GM19238 (cell line): Measurements from ENCODE around the gene MAP2K2.

Experiments
- DNase-seq: peaks from one replicate; pipeline ENCODE4 v3.0.0; 2011; ENCODE audit warnings: low spot score; ENCODE audit not compliant: insufficient read length

MAP2K2 gene

DNA sequence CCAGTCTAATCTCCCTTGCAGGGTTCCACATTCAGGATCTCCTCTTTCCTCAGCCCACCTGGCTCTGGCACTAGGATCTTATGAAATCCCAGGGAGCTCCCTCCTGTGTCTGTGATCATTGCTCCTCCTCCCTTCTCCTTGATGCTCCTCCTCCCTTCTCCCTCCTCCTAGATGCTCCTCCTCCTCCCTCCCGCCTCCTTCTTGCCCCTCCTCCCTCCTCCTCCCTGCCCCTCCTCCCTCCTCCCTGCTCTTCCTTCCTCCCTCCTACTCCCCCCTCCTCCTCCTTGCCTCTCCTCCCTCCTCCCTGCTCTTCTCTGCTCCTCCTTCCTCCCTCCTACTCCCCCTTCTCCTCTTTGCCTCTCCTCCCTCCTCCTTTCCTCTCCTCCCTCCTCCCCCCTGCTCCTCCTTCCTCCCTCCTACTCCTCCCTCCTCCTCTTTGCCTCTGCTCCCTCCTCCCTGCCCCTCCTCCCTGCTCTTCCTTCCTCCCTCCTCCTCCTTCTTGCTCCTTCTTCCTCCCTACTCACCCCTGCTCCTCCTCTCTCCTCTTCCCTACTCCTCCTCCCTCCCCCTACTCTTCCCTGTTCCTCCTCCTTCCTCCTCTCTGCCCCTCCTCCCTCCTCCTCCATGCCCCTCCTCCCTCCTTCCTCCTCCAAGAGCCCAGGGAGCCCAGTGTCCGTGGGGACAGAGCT, 42.3 kb downstream of the MAP2K2 start:
- no peak for DNase-seq

GRCh38 chr19:4080473-4080872, 43.4 kb downstream of the MAP2K2 start:
- DNase-seq = no peak

DNA sequence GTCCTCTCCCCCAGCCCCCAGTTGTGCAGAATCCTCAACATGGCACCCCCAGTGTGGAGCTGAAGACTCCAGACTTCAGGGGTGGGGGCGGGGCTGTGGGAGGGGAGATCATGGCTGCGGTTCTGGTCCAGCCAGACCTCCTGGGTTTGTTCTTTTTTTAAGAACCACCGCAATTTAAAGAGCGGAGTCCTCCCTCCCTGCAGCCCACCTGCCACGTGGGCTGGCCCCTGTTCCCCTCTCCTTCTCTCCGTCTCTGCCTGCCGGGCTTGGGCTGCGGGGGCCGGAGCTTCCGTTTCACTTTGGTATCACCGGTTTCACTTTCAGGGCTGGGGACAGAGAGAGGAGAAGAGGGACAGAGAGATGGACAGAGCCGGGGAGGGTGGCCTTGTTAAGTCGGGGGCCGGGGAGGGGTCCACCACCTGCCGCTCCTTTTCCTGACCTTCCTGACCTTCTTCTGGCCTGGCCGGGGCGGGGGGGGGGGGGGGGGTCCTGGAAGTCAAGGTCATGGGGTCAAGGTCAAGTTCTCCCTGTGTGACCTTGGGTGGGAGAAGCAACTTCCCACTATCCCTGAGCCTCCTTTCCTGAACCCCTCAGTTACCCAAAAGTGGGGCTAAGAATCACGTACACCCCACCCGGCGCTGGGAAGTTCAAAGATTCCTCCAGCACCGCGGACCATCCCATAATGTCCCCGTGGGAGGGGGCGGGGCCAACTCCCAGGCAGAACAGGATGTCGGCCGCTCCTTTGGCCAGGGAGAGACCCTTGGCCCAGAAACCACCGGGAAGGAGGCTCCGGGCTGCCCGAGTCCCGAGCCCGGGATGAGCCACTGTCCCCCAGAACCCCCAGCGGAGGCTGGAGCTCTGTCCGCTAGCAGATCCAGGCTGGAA, 45.9 kb downstream of the MAP2K2 start:
- DNase-seq = peak; percentile 75

GRCh38 chr19:4077007-4077374, 46.9 kb downstream of the MAP2K2 start:
- DNase-seq = no peak

DNA sequence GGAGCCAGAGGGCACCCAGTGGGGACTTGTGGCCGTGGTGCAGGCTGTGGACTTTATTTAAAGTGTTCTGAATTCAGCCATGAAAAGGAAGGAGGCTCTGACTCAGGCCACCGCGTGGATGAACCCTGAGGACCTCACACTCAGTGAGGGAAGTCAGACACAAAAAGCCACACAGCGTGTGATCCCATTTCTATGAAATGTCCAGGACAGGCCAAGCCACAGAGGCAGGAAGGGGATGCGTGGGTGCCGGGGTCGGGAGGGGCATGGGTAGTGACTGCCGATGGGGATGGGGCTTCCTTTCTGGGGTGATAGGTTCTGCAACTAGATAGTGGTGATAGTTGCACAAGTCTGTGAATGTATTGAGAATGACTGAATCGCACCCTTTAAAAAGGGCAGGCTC, 48.5 kb downstream of the MAP2K2 start:
- no peak for DNase-seq

- DNase-seq = no peak
These were observed 52.3 kb downstream of the MAP2K2 start for GRCh38 chr19:4071610-4072009.

DNA sequence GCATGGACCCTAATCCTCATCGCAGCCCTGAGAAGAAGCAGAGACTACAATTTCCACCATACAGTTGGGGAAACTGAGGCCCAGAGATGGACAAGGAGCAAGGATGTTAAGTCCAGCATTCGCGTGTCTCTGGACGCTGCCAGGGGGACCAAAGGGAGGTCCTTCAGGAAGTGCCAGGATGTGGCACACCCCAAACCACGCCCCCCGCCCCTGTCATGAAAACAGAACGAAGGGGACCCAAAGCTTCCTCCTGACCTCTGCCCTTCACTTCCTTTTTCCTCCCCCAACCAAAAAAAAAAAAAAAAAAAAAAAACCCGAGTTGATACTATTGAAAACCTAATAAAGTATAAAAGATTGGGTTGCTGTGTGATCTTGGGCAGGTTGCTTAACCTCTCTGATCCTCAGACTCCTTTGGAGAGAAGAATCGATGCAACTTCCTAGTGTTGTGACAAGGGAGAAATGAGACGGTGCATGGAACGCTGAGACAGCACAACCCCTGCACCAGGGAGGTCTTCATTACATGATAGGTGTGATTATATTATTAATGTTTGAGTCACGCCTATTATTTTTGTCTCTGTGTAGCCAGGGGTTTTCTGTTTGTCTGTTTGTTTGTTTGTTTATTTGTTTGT, 54.5 kb downstream of the MAP2K2 start:
- DNase-seq = no peak

DNA sequence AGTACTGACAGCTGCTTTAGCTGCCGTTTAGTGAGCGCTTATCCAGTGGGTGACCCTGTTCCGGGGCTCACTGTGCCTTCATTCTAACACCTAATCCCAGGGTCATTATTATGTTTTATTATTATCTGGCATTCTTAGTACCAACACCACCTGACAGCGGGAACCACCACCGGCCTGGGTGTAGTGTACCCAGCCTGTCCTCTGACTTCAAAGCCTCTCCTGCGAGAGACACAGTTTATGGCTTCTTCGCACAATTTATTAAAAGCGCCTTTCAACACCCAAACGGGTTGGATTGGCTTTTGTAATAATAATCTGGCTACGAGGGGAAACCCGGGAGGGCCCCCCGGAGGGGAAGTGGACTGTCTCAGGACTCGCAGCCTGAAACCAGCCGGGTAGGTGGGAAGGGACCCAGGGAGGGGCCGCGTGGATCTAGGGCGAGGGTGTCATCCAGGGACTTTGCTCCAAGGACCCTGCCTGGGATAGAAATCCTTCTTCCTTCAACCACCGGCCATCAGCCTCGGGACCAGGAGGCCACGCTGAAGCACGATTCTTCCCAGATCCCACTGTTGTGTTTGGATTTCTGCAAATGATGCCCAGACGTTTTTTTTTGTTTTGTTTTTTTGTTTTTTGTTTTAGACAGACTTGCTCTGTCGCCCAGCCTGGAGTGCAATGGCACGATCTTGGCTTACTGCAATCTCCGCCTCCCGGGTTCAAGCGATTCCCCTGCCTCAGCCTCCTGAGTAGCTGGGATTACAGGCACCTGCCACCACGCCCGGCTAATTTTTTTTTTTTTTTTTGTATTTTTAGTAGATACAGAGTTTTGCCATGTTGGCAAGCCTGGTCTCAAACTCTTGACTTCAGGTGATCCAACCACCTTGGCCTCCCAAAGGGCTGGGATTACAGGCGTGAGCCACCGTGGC, 55.6 kb downstream of the MAP2K2 start:
- DNase-seq = no peak

DNA sequence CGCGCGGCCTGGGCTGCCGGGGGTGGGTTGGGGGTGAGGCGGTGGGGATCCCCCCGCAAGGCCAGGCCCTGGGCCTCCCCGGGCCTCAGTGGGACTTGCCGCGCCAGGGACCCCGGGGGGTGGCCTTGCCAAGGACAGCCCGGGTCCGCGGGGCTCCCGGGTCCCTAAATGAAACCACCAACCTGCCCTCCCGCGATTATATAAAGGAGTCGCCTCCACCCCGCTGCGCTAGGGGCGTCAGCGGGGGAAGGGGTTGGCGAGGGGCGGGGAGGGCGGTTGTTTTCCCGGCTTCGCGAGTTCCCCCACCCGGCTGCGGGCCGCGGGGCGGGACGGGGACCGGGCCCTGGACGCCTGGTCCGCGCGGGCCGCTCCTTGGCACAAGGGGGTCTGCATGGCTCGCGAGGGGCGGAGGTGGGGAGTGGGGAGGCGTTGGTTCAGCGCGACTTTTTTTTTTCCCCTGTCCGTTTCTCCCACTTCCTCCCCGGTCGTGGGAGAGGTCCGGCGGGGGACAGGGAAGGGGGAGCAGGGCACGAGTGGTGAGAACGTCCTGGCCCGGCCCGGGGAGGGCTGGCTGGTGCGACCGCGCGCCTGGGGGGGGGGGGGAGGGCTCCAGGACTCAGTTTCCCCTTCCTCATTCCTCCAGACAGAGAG, 56.4 kb downstream of the MAP2K2 start:
- DNase-seq = no peak

DNA sequence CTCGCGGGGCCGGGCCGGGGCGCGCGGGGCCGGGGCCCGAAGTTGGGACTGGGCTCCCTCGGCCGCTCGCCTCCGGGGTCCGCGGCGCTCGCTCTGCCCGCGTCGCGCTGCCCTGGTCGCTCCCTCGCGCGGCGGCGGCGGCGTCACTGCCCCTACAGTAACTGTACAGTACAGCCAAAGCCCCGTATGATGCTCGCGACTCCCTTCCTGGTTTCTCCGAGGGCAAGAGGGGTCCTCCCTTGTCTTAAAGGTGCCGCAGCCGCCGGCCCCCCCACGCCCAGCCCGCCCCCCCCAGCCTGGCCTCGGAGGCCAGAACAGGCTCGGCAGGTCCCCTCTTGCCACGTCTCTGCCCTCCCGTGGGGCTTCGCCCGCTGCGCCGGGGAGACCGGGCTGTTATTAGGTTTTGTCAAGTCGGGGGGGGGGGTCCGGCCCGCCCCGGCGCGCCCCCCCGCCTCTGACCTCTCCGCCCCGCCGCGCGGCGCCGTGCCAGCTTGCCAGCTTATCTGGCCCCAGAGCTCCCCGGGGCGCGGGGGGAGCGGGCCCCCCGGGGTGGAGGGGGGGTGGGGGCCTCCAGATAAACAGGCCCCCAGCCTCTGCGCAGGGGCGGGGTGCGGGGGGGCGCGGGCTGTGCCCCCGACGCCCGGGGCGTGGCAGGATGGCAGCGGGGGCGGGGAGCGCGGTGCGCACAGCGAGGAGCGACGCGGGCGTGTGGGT, 57.1 kb downstream of the MAP2K2 start, which contains the start of gene ZBTB7A:
ZBTB7A (minus strand) TSS at position 218 of the 714 bp plus-strand sequence. CDS start 11,667 bp downstream, outside the sequence.
- DNase-seq = peak; percentile 74

DNA sequence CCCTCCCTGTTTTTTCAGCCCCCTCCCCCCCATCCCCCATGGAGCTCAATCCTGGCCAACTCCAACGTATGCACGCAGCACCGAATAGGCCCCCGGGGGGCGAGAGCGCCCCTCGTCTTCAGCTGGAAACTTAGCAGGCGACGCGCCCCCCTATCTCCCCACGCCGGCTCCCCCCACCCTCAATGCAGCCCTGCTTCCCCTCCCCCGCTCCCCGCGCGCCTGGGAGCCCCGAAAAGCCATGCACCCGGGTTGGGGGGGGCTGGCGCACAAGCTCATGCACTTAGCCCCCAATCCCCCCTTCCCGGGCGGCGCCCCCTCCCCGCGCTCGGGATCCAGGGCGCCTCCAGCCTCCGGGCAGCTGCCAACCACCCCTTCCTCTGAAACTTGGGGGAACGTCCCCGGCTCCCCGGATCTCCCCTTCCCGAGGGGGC, 57.7 kb downstream of the MAP2K2 start:
- DNase-seq = no peak

- DNase-seq = peak; percentile 100
These were observed 58.3 kb downstream of the MAP2K2 start for GRCh38 chr19:4065430-4066175.

- DNase-seq = no peak
These were observed 59.2 kb downstream of the MAP2K2 start for GRCh38 chr19:4064496-4065260.

DNA sequence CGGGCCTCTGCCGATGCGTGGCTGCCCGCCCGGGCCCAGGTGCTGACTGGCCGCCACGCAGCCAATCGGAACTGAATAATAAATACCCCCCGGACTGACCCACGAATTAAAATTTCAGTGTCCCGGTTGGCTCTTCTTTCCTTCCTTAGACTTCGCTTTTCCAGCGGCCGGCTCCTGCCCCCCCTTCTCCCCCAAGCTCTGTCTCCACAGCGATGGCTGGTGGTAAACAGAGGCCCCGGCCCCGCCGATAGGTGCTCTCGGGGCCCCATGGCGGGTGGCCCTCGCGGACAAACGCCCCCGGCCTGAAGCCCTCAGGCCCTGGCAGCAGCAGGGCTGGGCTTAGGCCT, 59.8 kb downstream of the MAP2K2 start:
- no peak for DNase-seq

DNA sequence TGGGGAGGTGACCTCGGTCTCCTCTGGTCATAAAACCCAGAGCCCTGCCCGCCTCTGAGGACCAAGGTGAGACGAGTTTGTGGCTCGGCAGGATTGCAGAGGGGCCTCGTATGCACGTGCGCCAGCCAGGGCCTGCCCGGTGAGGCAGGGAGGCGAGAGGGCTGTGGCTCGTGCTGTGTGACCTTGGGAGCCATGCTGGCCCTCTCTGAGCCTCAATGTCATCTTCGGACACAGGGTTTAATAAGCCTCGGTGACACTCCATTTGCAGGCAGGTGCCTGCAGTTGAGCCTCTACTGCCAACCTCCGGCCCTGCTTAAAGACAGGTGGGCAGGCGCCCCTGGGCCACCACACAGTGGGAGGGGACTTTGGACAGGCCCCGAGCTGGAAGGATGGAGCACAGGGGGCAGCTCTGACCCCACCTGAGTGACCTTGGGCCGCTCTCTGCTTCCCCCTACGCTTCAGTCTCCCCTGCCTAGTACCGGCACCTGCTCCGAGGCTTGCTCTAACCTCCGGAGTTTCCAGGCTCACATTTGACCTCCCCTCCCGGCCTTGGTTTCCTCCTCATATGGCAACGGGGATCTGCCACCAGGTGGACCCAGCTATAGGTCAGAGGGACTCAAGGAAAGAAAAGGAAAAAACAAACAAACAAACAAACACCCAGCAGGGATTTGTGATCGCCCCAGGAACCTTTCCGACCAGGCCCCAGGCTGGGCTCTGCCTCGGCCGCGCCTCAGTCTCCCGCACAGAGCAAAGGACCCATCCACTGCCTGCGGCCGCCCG, 60.4 kb downstream of the MAP2K2 start:
- no peak for DNase-seq

DNA sequence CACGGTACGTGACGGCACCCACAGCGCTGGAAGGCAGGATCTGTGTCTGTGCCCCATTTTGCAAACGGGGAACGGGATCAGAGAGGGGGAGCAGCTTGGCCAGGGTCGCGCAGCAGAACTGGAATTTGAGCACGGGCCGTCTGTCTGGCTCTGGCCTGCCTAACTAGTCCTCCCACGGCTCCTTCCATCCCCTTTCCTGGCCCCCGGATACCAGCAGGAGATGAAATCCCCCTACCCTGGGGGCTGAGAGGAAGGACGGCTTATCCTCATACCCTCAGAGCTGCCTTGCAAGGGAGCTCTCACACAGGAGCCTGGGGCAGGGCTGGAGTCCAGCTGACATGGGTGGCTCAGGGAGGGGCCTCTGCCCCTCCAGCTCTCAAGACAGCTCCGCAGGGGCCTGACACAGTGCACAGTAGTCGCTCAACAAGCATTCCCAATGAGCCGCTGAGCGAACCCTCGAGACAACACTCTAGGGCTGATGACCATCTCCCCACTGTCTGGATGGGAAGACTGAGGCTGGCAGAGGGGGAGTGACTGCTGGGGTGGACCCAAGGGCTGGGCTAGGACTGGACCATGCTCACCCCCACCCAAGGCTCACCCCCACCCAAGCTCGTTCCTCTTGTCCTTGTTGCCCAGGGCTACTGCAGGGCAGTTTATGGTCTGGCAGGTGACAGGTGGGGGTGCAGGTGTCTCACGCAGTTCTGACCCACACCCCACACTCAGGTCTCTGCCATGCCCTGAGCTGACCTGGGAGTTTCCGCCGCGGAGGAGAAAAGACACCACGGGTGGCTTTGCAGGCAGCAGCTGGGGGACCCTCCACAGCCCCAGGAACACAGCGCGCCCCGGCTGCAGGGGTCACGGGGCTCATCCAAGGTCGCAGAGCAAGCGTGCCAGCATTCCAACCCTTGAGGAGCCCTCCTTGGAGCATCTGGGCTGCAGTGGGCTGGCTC, 61.2 kb downstream of the MAP2K2 start:
- no peak for DNase-seq
